ENCODE results near the gene PDE12.
"Not testable (repeated sequence)": the region's sequence is repeated elsewhere in the genome, so short reads cannot be mapped to it uniquely, and the experiment has no call there.

Gene PDE12

GRCh38 chr3:57604971-57605370 is 48.9 kb downstream of the PDE12 start:
- Histone ChIP-seq H3K4me2 (ENCODE audit: low read length) (no peak overlapping the region), H3K4me1 (ENCODE audit: control insufficient read depth, low read length) (no peaks in the 10 kb centered on the region), H3K79me2 (ENCODE audit: control insufficient read depth, low read length) (no peaks in the 10 kb centered on the region), H3K36me3 (ENCODE audit: control insufficient read depth, low read length) (peaks cover 4% of the 10 kb centered on the region), H4K20me1 (ENCODE audit: control insufficient read depth, insufficient read depth, low read depth, low read length) (no peaks in the 10 kb centered on the region), H3K9me2 (replicated peaks; ENCODE audit: control insufficient read depth, low read length) (no peaks in the 10 kb centered on the region), H3K27me3 (ENCODE audit: control insufficient read depth, low read length) (no peaks in the 10 kb centered on the region), H3K27ac (ENCODE audit: low read depth, low read length) (no peak overlapping the region), H3K4me3 (ENCODE audit: low read length) (no peak overlapping the region), H3K9me3 (ENCODE audit: control insufficient read depth, insufficient read depth, low read length) (peaks cover 4% of the 10 kb centered on the region; the same call in 1 of the 2 replicates), H3F3A (ENCODE audit: control insufficient read depth, insufficient read depth) (peaks cover 7% of the 10 kb centered on the region)
- TF ChIP-seq EZH2phosphoT487 (IDR thresholded peaks at IDR 0.05; ENCODE audit: borderline replicate concordance, low read length) = no peak
- no peak for TF ChIP-seq CTCF (IDR thresholded peaks at IDR 0.05; ENCODE audit: low read depth, low read length, poor library complexity, severe bottlenecking)

DNA sequence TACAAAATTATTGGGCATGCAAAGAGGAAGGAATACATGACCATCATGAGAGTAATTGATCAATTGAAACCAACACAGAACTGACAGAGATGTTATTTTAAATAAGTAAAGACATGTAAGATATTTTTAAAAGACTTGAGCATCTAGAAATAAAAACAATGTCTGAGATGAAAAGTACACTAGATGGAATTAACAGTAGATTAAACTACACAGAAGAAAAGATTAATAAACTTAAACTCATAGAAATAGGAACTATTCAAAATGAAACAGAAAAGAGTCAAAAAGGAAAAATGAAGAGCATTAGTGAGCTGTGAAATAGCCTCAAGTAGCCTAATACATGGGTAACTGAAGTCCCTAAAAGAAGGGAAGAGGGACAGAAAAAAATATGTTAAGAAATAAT is 49.6 kb downstream of the PDE12 start:
- H3K27me3 ChIP-seq (ENCODE audit: control insufficient read depth, low read length) = no peaks in the 10 kb centered on the region
- H3K4me2 ChIP-seq (ENCODE audit: low read length) = no peak overlapping the region
- H3K9me3 ChIP-seq (ENCODE audit: control insufficient read depth, insufficient read depth, low read length) = peaks cover 4% of the 10 kb centered on the region; the same call in 1 of the 2 replicates
- no peaks in the 10 kb centered on the region for H3K4me1 ChIP-seq (ENCODE audit: control insufficient read depth, low read length)
- H3K4me3 ChIP-seq (ENCODE audit: low read length) = no peak overlapping the region
- no peak for TF ChIP-seq CTCF (IDR thresholded peaks at IDR 0.05; ENCODE audit: low read depth, low read length, poor library complexity, severe bottlenecking)
- no peak for TF ChIP-seq EZH2phosphoT487 (IDR thresholded peaks at IDR 0.05; ENCODE audit: borderline replicate concordance, low read length)
- H3K79me2 ChIP-seq (ENCODE audit: control insufficient read depth, low read length) = no peaks in the 10 kb centered on the region
- H4K20me1 ChIP-seq (ENCODE audit: control insufficient read depth, insufficient read depth, low read depth, low read length) = no peaks in the 10 kb centered on the region
- peaks cover 7% of the 10 kb centered on the region for H3F3A ChIP-seq (ENCODE audit: control insufficient read depth, insufficient read depth)
- H3K9me2 ChIP-seq (replicated peaks; ENCODE audit: control insufficient read depth, low read length) = no peaks in the 10 kb centered on the region
- peaks cover 4% of the 10 kb centered on the region for H3K36me3 ChIP-seq (ENCODE audit: control insufficient read depth, low read length)
- no peak overlapping the region for H3K27ac ChIP-seq (ENCODE audit: low read depth, low read length)

GRCh38 chr3:57611870-57612269 is 55.8 kb downstream of the PDE12 start:
- H3K4me1 ChIP-seq (ENCODE audit: control insufficient read depth, low read length); H4K20me1 ChIP-seq (ENCODE audit: control insufficient read depth, insufficient read depth, low read depth, low read length); H3K4me3 ChIP-seq (ENCODE audit: low read length); H3F3A ChIP-seq (ENCODE audit: control insufficient read depth, insufficient read depth); H3K27ac ChIP-seq (ENCODE audit: low read depth, low read length); H3K79me2 ChIP-seq (ENCODE audit: control insufficient read depth, low read length); H3K4me2 ChIP-seq (ENCODE audit: low read length); H3K9me2 ChIP-seq (replicated peaks; ENCODE audit: control insufficient read depth, low read length); H3K27me3 ChIP-seq (ENCODE audit: control insufficient read depth, low read length); H3K36me3 ChIP-seq (ENCODE audit: control insufficient read depth, low read length); H3K9me3 ChIP-seq (ENCODE audit: control insufficient read depth, insufficient read depth, low read length): not testable (repeated sequence)

DNA sequence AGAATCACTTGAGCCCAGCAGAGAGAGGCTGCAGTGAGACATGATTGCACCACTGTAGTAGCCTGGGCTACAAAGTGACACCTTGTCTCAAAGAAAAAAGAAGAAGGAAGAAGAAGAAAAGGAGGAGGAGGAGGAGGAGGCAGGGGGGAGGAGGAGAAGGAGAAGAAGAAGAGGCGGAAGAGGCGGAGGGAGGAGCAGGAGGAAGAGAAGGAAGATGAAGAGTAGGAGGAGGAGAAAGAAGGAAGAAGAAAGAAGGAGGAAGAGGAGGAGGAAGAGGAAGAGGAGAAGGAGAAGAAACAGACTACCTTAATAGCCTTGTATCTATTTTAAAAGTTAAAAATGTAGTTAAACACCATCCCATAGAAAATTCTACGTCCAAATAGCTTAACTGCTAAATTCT is 60.2 kb downstream of the PDE12 start:
- H3K4me2 ChIP-seq (ENCODE audit: low read length) = no peak overlapping the region
- H3K4me3 ChIP-seq (ENCODE audit: low read length) = no peak overlapping the region
- H3K27ac ChIP-seq (ENCODE audit: low read depth, low read length) = no peak overlapping the region
- no peaks in the 10 kb centered on the region for H3K9me3 ChIP-seq (ENCODE audit: control insufficient read depth, insufficient read depth, low read length)
- no peaks in the 10 kb centered on the region for H3K36me3 ChIP-seq (ENCODE audit: control insufficient read depth, low read length)
- no peak for TF ChIP-seq EZH2phosphoT487 (IDR thresholded peaks at IDR 0.05; ENCODE audit: borderline replicate concordance, low read length)
- no peak for TF ChIP-seq CTCF (IDR thresholded peaks at IDR 0.05; ENCODE audit: low read depth, low read length, poor library complexity, severe bottlenecking)
- no peaks in the 10 kb centered on the region for H3K9me2 ChIP-seq (replicated peaks; ENCODE audit: control insufficient read depth, low read length)
- H3K4me1 ChIP-seq (ENCODE audit: control insufficient read depth, low read length) = no peaks in the 10 kb centered on the region
- no peaks in the 10 kb centered on the region for H3K79me2 ChIP-seq (ENCODE audit: control insufficient read depth, low read length)
- peaks cover 4% of the 10 kb centered on the region; the same call in 1 of the 2 replicates for H3F3A ChIP-seq (ENCODE audit: control insufficient read depth, insufficient read depth)
- H4K20me1 ChIP-seq (ENCODE audit: control insufficient read depth, insufficient read depth, low read depth, low read length) = no peaks in the 10 kb centered on the region
- no peaks in the 10 kb centered on the region for H3K27me3 ChIP-seq (ENCODE audit: control insufficient read depth, low read length)

Data from DOHH2 (cell line).